ENCODE measurements around the gene KRT84.

The KRT84 gene

DNA sequence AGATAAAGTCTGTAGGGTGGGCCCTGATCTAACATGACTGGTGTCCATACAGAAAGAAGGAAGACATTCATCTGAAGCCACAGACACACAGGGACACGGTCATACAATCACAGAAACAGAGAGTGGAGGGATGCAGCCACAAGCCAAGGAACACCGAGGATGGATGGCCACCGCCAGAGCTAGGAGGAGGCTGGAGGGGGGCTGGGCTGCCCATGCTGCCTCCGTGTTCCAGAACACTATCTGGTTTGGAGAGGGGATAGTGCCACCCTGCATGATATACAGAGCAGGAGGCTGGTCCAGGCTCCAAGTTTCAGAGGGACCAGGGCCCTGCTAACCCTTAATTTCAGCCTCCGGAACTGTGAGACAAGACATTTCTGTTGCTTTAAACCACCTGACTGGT lies 40.0 kb upstream of the KRT84 start:
- no peak overlapping the region for H2AFZ ChIP-seq (ENCODE audit: low read depth)
- no peaks in the 10 kb centered on the region for H3K4me1 ChIP-seq (ENCODE audit: low read depth, poor library complexity, severe bottlenecking)
- H3K36me3 ChIP-seq (ENCODE audit: insufficient read depth) = no peaks in the 10 kb centered on the region
- TF ChIP-seq CTCF (conservative IDR thresholded peaks at IDR 0.05; ENCODE audit: low read depth, low read length) = no peak
- H3K27ac ChIP-seq = no peak overlapping the region
- no peak overlapping the region for H3K4me2 ChIP-seq
- H3K79me2 ChIP-seq (ENCODE audit: insufficient read depth, low read depth) = no peaks in the 10 kb centered on the region
- H3K27me3 ChIP-seq (ENCODE audit: insufficient read depth, low read depth) = peaks cover 28% of the 10 kb centered on the region; the same call in 1 of the 2 replicates
- no peaks in the 10 kb centered on the region for H4K20me1 ChIP-seq (ENCODE audit: insufficient read depth)
- H3K9ac ChIP-seq = no peak overlapping the region
- H3K4me3 ChIP-seq (IDR thresholded peaks at IDR 0.05; ENCODE audit: insufficient read depth, low read depth, low read length) = no peak overlapping the region

- Histone ChIP-seq H3K27me3 (ENCODE audit: insufficient read depth, low read depth) (peaks cover 18% of the 10 kb centered on the region; the same call in 1 of the 2 replicates), H2AFZ (ENCODE audit: low read depth) (no peak overlapping the region), H3K27ac (no peak overlapping the region), H4K20me1 (ENCODE audit: insufficient read depth) (no peaks in the 10 kb centered on the region), H3K79me2 (ENCODE audit: insufficient read depth, low read depth) (no peaks in the 10 kb centered on the region), H3K9ac (no peak overlapping the region), H3K4me1 (ENCODE audit: low read depth, poor library complexity, severe bottlenecking) (no peaks in the 10 kb centered on the region), H3K36me3 (ENCODE audit: insufficient read depth) (no peaks in the 10 kb centered on the region), H3K4me2 (no peak overlapping the region), H3K4me3 (IDR thresholded peaks at IDR 0.05; ENCODE audit: insufficient read depth, low read depth, low read length) (no peak overlapping the region)
- no peak for TF ChIP-seq CTCF (conservative IDR thresholded peaks at IDR 0.05; ENCODE audit: low read depth, low read length)
These were observed 38.4 kb upstream of the KRT84 start for GRCh38 chr12:52423661-52424500.

DNA sequence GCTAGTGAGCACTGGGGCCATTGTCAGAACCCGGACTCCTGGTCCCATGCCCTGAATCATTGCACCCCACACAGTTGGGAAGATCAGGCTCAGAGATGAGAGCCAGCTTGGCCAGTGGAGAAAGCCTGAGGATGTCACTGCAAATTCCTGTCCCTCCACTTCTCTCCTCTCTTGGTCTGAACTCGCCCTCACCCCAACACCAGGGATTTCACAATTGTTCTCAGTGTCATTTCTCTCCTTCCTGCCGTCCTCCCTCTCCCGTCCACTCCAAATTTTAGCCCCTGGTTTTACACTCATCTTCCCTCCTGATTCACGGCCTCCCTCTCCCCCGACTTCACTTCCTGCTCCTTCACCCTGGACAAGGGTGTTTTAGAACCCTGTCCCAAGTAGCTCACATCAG lies 37.6 kb upstream of the KRT84 start:
- Histone ChIP-seq H3K9ac (no peak overlapping the region), H3K27ac (no peak overlapping the region), H3K36me3 (ENCODE audit: insufficient read depth) (no peaks in the 10 kb centered on the region), H3K4me3 (IDR thresholded peaks at IDR 0.05; ENCODE audit: insufficient read depth, low read depth, low read length) (no peak overlapping the region), H3K4me2 (no peak overlapping the region), H3K27me3 (ENCODE audit: insufficient read depth, low read depth) (peaks cover 18% of the 10 kb centered on the region; the same call in 1 of the 2 replicates), H2AFZ (ENCODE audit: low read depth) (no peak overlapping the region), H3K4me1 (ENCODE audit: low read depth, poor library complexity, severe bottlenecking) (no peaks in the 10 kb centered on the region), H3K79me2 (ENCODE audit: insufficient read depth, low read depth) (no peaks in the 10 kb centered on the region), H4K20me1 (ENCODE audit: insufficient read depth) (no peaks in the 10 kb centered on the region)
- TF ChIP-seq CTCF (conservative IDR thresholded peaks at IDR 0.05; ENCODE audit: low read depth, low read length) = no peak

DNA sequence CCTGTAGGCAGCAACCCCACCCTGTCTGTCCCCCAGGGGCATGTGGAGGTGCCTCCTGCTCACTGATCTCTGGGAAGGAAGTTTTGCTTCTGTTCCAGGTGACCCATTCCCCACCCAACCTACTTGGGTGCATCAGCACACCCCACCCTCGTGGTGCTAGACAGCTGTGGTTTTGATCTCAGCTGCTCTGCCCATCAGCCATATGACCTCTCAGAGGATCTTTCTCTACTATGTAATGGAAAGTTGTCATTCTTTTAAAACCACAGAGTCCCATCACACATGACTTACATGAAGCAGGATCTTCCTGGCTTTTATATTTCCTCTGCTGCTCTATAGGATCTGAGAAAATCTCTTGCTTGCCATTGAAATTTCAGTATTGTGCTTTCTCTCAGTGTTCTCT lies 34.2 kb upstream of the KRT84 start:
- no peaks in the 10 kb centered on the region; the same call in 1 of the 2 replicates for H3K27me3 ChIP-seq (ENCODE audit: insufficient read depth, low read depth)
- no peak overlapping the region for H3K4me2 ChIP-seq
- H4K20me1 ChIP-seq (ENCODE audit: insufficient read depth) = no peaks in the 10 kb centered on the region
- H3K9ac ChIP-seq = no peak overlapping the region
- no peak overlapping the region for H3K27ac ChIP-seq
- no peak overlapping the region for H2AFZ ChIP-seq (ENCODE audit: low read depth)
- H3K4me1 ChIP-seq (ENCODE audit: low read depth, poor library complexity, severe bottlenecking) = no peaks in the 10 kb centered on the region
- no peaks in the 10 kb centered on the region for H3K36me3 ChIP-seq (ENCODE audit: insufficient read depth)
- no peak overlapping the region for H3K4me3 ChIP-seq (IDR thresholded peaks at IDR 0.05; ENCODE audit: insufficient read depth, low read depth, low read length)
- TF ChIP-seq CTCF (conservative IDR thresholded peaks at IDR 0.05; ENCODE audit: low read depth, low read length) = no peak
- no peaks in the 10 kb centered on the region for H3K79me2 ChIP-seq (ENCODE audit: insufficient read depth, low read depth)
